SK-N-SH (cell line): ENCODE data around the gene NR1D2. TPM values are rescaled to one million over a fixed set of nuclear protein-coding genes. Genes with fewer than 3 reads are reported as not detected.
"Not testable (repeated sequence)": the region's sequence is repeated elsewhere in the genome, so short reads cannot be mapped to it uniquely, and the experiment has no call there.

Source experiments
- CTCF ChIA-PET: fragments of 300-600, 350-600 bp; formaldehyde crosslinking; extraction: SDS; loops from one replicate; lab custom pipeline; 2021; lab: Yijun Ruan, JAX
- POLR2A ChIA-PET: fragments of 350-600 bp; sonication (Branson Sonifier 250); formaldehyde crosslinking; extraction: SDS; loops from one replicate; lab custom pipeline; 2020; ENCODE audit warnings: antibody characterized with exemption, inconsistent platforms; lab: Yijun Ruan, JAX
- DNase-seq: peaks from one replicate; pipeline ENCODE4 v3.0.0; 2012
- H2AFZ ChIP-seq: fragments of 200-600 bp; sonication (generic); 2 replicates; pipeline ENCODE4 v1.8.1; 2016; ENCODE audit warnings: antibody characterized with exemption, mild to moderate bottlenecking, low read depth
- H3F3A ChIP-seq: fragments of 200-600 bp; sonication (generic); replicated peaks from 2 replicates; pipeline ENCODE3; 2016; ENCODE audit warnings: antibody characterized with exemption, mild to moderate bottlenecking; ENCODE audit not compliant: insufficient read depth
- H3K27ac ChIP-seq, 2 experiments: fragments of 200-500 bp in 1 of 2; fragments of 200-600 bp in 1 of 2; sonication (Bioruptor generic) in 1 of 2; sonication (generic), shearing (Covaris generic) in 1 of 2; 2 replicates each; pipeline versions ENCODE4 v1.5.1 to v1.6.1; 2014 to 2016; ENCODE audit warnings: low read depth in 2 of 2, inconsistent platforms in 1 of 2, low read length in 1 of 2, mild to moderate bottlenecking in 1 of 2, mixed read lengths in 1 of 2
- H3K27me3 ChIP-seq: fragments of 200-600 bp; sonication (generic), shearing (Covaris generic); 2 replicates; pipeline ENCODE4 v1.6.1; 2016; ENCODE audit warnings: mixed run types; ENCODE audit not compliant: insufficient read depth
- H3K36me3 ChIP-seq, 2 experiments: fragments of 200-500 bp in 1 of 2; fragments of 200-600 bp in 1 of 2; sonication (Bioruptor generic) in 1 of 2; sonication (generic) in 1 of 2; replicated peaks in 1 of 2; 2 replicates each; pipeline versions ENCODE3 to v1.5.1; 2014 to 2016; ENCODE audit warnings: low read length in 1 of 2, mild to moderate bottlenecking in 1 of 2; ENCODE audit not compliant: insufficient read depth in 2 of 2, control insufficient read depth in 1 of 2
- H3K4me1 ChIP-seq, 2 experiments: fragments of 200-500 bp in 1 of 2; fragments of 200-600 bp in 1 of 2; sonication (Bioruptor generic) in 1 of 2; sonication (generic), shearing (Covaris generic) in 1 of 2; 2 replicates each; pipeline versions ENCODE4 v1.5.1 to v1.6.1; 2014 to 2016; ENCODE audit warnings: low read depth in 1 of 2, low read length in 1 of 2, mixed run types in 1 of 2; ENCODE audit not compliant: insufficient read depth in 2 of 2, control insufficient read depth in 1 of 2
- H3K4me2 ChIP-seq: fragments of 200-600 bp; sonication (generic), shearing (Covaris generic); 2 replicates; pipeline ENCODE4 v1.6.1; 2017; ENCODE audit warnings: mixed run types
- H3K4me3 ChIP-seq, 2 experiments: fragments of 200-500 bp in 1 of 2; fragments of 200-600 bp in 1 of 2; sonication (Bioruptor generic) in 1 of 2; sonication (generic), shearing (Covaris generic) in 1 of 2; 2 replicates each; pipeline versions ENCODE4 v1.5.1 to v1.8.1; 2014 to 2016; ENCODE audit warnings: low read depth in 2 of 2, inconsistent platforms in 1 of 2, low read length in 1 of 2, mild to moderate bottlenecking in 1 of 2, mixed read lengths in 1 of 2, moderate library complexity in 1 of 2
- H3K79me2 ChIP-seq: fragments of 200-600 bp; sonication (generic); 2 replicates; pipeline ENCODE4 v1.8.1; 2017; ENCODE audit warnings: mild to moderate bottlenecking; ENCODE audit not compliant: insufficient read depth
- H3K9ac ChIP-seq: fragments of 200-600 bp; sonication (generic); 2 replicates; pipeline ENCODE4 v1.6.1; 2017; ENCODE audit warnings: mixed run types
- H3K9me2 ChIP-seq: fragments of 200-600 bp; sonication (generic); 2 replicates; pipeline ENCODE4 v1.6.1; 2017; ENCODE audit warnings: mixed run types
- H3K9me3 ChIP-seq: fragments of 200-600 bp; sonication (generic); 2 replicates; pipeline ENCODE4 v1.6.1; 2017; ENCODE audit warnings: mixed run types, mild to moderate bottlenecking, moderate library complexity
- H4K20me1 ChIP-seq: fragments of 200-600 bp; sonication (generic); 2 replicates; pipeline ENCODE4 v1.6.1; 2017; ENCODE audit warnings: mild to moderate bottlenecking, mixed run types; ENCODE audit not compliant: insufficient read depth
- CTCF ChIP-seq: fragments of 200-600 bp; sonication (generic); IDR thresholded peaks from 2 replicates; pipeline ENCODE4 v1.6.1; 2017; ENCODE audit warnings: antibody characterized with exemption, mild to moderate bottlenecking, moderate library complexity
- FOSL2 ChIP-seq: IDR thresholded peaks from 2 replicates; pipeline ENCODE4 v1.4.0; 2012; ENCODE audit warnings: low read depth, mild to moderate bottlenecking, moderate library complexity, borderline replicate concordance
- FOXM1 ChIP-seq: IDR thresholded peaks from 2 replicates; pipeline ENCODE4 v1.4.0; 2012; ENCODE audit warnings: low read depth, mild to moderate bottlenecking
- GABPA ChIP-seq: IDR thresholded peaks from 2 replicates; pipeline ENCODE4 v1.4.0; 2012; ENCODE audit warnings: low read depth, mild to moderate bottlenecking
- GATA2 ChIP-seq: sonication (generic); formaldehyde crosslinking; IDR thresholded peaks from 2 replicates; pipeline ENCODE4 v1.5.0; 2020; ENCODE audit warnings: mild to moderate bottlenecking, missing genetic modification reagents
- JUND ChIP-seq: IDR thresholded peaks from 2 replicates; pipeline ENCODE4 v1.4.0; 2012
- MXI1 ChIP-seq: IDR thresholded peaks from 2 replicates; pipeline ENCODE4 v1.6.1; 2012; ENCODE audit warnings: mild to moderate bottlenecking, low read depth, low read length, improper control_type of control experiment
- RCOR1 ChIP-seq: fragments of 150-350 bp; IDR thresholded peaks from 2 replicates; pipeline ENCODE4 v1.6.1; 2017; ENCODE audit warnings: antibody characterized with exemption, low read length
- SMC3 ChIP-seq: IDR thresholded peaks from 2 replicates; pipeline ENCODE4 v1.6.1; 2012; ENCODE audit warnings: low read depth, low read length, improper control_type of control experiment
- TEAD4 ChIP-seq: IDR thresholded peaks from 2 replicates; pipeline ENCODE4 v1.4.0; 2012; ENCODE audit warnings: mild to moderate bottlenecking, borderline replicate concordance; ENCODE audit not compliant: insufficient read depth
- YY1 ChIP-seq: IDR thresholded peaks from 2 replicates; pipeline ENCODE4 v1.4.0; 2012; ENCODE audit warnings: low read depth, mild to moderate bottlenecking
- WGBS: methylation state at CpG from one replicate; pipeline ENCODE4 v1.1.6; 2017; ENCODE audit warnings: low lambda C conversion rate; 5-methylcytosine and 5-hydroxymethylcytosine counted together
- polyA plus RNA-seq, 3 experiments: library from polyadenylated mRNA; depleted of rRNA; stranded (reverse); fragments of >200 nt; gene quantifications; 2 replicates each; pipeline ENCODE4 v1.2.3, GENCODE V29; 2012
- TF ChIP-seq, protein P1 (sequence below): IDR thresholded peaks from 2 replicates; pipeline ENCODE4 v1.6.1; 2012; ENCODE audit warnings: mild to moderate bottlenecking, low read depth, low read length, moderate library complexity
- TF ChIP-seq, protein P2 (sequence below): IDR thresholded peaks from 2 replicates; pipeline ENCODE4 v1.4.0; 2012; ENCODE audit warnings: low read depth, borderline replicate concordance

NR1D2 gene
- polyA plus RNA-seq, 1 of the 3 experiments (the other 2 are of a cell fraction), result 12.0 TPM

- H3K36me3 ChIP-seq, result no peaks in the 10 kb centered on the region
- no peaks in the 10 kb centered on the region for H3F3A ChIP-seq
- no peaks in the 10 kb centered on the region for H3K9me3 ChIP-seq
- TF ChIP-seq FOXM1 (no peak), JUND (no peak), GABPA (no peak), GATA2 (CRISPR knock-in tag) (no peak), SMC3 (no peak), MXI1 (no peak), RCOR1 (no peak), YY1 (no peak), FOSL2 (no peak), TEAD4 (no peak), CTCF (no peak)
- TF ChIP-seq, protein P1, sequence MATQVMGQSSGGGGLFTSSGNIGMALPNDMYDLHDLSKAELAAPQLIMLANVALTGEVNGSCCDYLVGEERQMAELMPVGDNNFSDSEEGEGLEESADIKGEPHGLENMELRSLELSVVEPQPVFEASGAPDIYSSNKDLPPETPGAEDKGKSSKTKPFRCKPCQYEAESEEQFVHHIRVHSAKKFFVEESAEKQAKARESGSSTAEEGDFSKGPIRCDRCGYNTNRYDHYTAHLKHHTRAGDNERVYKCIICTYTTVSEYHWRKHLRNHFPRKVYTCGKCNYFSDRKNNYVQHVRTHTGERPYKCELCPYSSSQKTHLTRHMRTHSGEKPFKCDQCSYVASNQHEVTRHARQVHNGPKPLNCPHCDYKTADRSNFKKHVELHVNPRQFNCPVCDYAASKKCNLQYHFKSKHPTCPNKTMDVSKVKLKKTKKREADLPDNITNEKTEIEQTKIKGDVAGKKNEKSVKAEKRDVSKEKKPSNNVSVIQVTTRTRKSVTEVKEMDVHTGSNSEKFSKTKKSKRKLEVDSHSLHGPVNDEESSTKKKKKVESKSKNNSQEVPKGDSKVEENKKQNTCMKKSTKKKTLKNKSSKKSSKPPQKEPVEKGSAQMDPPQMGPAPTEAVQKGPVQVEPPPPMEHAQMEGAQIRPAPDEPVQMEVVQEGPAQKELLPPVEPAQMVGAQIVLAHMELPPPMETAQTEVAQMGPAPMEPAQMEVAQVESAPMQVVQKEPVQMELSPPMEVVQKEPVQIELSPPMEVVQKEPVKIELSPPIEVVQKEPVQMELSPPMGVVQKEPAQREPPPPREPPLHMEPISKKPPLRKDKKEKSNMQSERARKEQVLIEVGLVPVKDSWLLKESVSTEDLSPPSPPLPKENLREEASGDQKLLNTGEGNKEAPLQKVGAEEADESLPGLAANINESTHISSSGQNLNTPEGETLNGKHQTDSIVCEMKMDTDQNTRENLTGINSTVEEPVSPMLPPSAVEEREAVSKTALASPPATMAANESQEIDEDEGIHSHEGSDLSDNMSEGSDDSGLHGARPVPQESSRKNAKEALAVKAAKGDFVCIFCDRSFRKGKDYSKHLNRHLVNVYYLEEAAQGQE, result no peak
- TF ChIP-seq, protein P2, sequence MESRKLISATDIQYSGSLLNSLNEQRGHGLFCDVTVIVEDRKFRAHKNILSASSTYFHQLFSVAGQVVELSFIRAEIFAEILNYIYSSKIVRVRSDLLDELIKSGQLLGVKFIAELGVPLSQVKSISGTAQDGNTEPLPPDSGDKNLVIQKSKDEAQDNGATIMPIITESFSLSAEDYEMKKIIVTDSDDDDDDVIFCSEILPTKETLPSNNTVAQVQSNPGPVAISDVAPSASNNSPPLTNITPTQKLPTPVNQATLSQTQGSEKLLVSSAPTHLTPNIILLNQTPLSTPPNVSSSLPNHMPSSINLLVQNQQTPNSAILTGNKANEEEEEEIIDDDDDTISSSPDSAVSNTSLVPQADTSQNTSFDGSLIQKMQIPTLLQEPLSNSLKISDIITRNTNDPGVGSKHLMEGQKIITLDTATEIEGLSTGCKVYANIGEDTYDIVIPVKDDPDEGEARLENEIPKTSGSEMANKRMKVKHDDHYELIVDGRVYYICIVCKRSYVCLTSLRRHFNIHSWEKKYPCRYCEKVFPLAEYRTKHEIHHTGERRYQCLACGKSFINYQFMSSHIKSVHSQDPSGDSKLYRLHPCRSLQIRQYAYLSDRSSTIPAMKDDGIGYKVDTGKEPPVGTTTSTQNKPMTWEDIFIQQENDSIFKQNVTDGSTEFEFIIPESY, result no peak
- TF ChIP-seq, all 33 proteins: peak for 0
- Histone ChIP-seq H3K27ac (no peak overlapping the region), H3K4me2 (no peak overlapping the region), H4K20me1 (no peaks in the 10 kb centered on the region), H3K4me1 (peaks cover 0 to 2% of the 10 kb centered on the region in 2 experiments; a peak in 2 of 4 replicates), H3K27me3 (no peaks in the 10 kb centered on the region), H2AFZ (no peak overlapping the region), H3K9me2 (no peaks in the 10 kb centered on the region), H3K79me2 (no peaks in the 10 kb centered on the region), H3K4me3 (no peak overlapping the region), H3K9ac (no peak overlapping the region)
- 82% methylated on average over 3 of the region's 3 CpGs for WGBS
- ChIA-PET CTCF (interaction anchor here (1.2 kb wide), 1 partner anchor 26 kb away, joined by 4 read pairs; no protein-coding TSS in a partner anchor), POLR2A (no interaction called here)
- no peak for DNase-seq
These were observed 80.7 kb downstream of the NR1D2 start for GRCh38 chr3:24025805-24026204.

- H3K9ac ChIP-seq, H3K9me2 ChIP-seq, H2AFZ ChIP-seq, H3K27ac ChIP-seq, H3F3A ChIP-seq, H3K4me1 ChIP-seq, H3K9me3 ChIP-seq, H3K36me3 ChIP-seq, DNase-seq, H3K4me3 ChIP-seq, H3K4me2 ChIP-seq, H3K27me3 ChIP-seq, POLR2A ChIA-PET, H4K20me1 ChIP-seq, H3K79me2 ChIP-seq: not testable (repeated sequence)
- WGBS, result 61% methylated on average over 4 of the region's 4 CpGs
- CTCF ChIA-PET, result interaction anchor here (1.2 kb wide), 1 partner anchor 27 kb away, joined by 4 read pairs; no protein-coding TSS in a partner anchor
These were observed 81.6 kb downstream of the NR1D2 start for GRCh38 chr3:24026665-24027064.
